Amniotic epithelial cell (primary cell): Measurements from ENCODE around the gene RAMP2.
"Not testable (repeated sequence)": the region's sequence is repeated elsewhere in the genome, so short reads cannot be mapped to it uniquely, and the experiment has no call there.

Experiments
- DNase-seq: peaks from one replicate; pipeline ENCODE4 v3.0.0-alpha.2; 2010; ENCODE audit warnings: low read depth

Gene RAMP2

DNA sequence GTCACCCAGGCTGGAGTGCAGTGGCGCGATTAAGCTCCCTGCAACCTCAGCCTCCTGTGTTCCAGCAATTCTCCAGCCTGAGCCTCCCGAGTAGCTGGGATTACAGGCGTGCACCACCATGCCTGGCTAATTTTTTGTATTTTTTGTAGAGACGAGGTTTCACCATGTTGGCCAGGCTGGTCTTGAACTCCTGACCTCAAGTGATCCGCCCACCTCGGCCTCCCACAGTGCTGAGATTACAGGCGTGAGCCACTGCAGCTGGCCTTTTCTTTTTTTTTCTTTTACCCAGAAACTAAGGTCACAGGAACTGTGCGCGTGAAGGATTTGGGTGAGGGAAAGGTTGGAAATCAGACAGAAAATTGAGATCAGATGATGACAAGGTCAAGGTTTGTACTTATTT lies 8.9 kb downstream of the RAMP2 start:
- DNase-seq, result not testable (repeated sequence)

DNA sequence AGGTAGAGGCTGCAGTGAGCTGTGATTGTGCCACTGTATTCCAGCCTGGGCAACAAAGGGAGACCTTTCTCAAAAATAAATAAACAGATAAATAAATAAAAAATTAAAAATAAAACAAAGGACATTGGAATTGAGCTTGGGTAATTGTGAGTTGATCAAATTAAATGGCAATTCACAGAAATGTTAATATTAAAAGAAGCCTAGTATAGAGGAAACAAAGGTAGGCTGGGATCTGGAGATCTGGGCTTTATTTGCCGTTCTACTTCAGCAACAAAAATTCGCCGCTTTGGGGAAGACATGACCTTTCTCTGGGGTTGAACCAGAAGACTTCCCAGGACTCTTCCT lies 11.9 kb downstream of the RAMP2 start:
- DNase-seq, result no peak

GRCh38 chr17:42773290-42774035 lies 12.4 kb downstream of the RAMP2 start, which contains the start of gene VPS25:
TSS of gene VPS25 (plus strand) at chr17:42773449. CDS start at chr17:42773476, 27 bp downstream.
- peak; percentile 84 for DNase-seq

DNA sequence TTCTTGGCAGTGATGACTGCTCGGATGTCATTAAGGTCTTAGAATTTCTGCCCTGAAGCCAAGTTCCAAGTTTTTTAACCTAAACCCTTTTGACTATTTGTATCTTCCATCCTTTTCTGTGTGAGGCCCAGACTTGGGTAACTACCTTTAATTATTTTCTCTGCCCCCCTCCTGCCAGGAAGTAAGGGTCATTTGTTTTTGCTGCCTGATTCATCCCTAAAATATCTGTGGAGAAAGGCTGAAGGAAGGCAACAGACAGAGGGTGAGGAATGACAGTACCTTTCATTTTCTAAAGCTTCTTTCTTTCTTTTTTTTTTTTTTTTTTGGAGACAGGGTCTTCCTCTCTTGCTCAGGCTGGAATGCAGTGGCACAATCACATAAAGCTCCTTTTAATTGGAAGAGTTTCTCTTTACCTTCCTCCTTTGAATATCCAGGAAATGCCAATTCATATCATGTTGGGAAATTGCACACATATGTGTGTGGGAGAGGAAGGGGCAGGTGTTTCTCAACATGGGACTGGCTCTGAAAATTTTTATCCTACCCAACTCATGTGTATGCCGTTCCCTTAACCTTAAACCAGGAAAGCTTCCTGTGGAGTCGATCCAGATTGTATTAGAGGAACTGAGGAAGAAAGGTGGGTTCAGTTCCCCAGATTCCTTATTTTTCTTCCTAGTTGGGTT lies 13.2 kb downstream of the RAMP2 start:
- DNase-seq, result peak; percentile 52

- DNase-seq, result peak; percentile 33
Measured at GRCh38 chr17:42775534-42776098, 14.6 kb downstream of the RAMP2 start.

- no peak for DNase-seq
Measured at GRCh38 chr17:42778570-42778969, 17.5 kb downstream of the RAMP2 start.

- no peak for DNase-seq
Measured at GRCh38 chr17:42779304-42779935, 18.4 kb downstream of the RAMP2 start.

GRCh38 chr17:42779936-42780850 lies 19.2 kb downstream of the RAMP2 start, which contains the start of gene WNK4:
TSS of gene WNK4 (plus strand) at chr17:42780610. CDS start at chr17:42780699, 89 bp downstream.
- DNase-seq, result peak; percentile 29

GRCh38 chr17:42780851-42781638 lies 20.0 kb downstream of the RAMP2 start:
- no peak for DNase-seq

DNA sequence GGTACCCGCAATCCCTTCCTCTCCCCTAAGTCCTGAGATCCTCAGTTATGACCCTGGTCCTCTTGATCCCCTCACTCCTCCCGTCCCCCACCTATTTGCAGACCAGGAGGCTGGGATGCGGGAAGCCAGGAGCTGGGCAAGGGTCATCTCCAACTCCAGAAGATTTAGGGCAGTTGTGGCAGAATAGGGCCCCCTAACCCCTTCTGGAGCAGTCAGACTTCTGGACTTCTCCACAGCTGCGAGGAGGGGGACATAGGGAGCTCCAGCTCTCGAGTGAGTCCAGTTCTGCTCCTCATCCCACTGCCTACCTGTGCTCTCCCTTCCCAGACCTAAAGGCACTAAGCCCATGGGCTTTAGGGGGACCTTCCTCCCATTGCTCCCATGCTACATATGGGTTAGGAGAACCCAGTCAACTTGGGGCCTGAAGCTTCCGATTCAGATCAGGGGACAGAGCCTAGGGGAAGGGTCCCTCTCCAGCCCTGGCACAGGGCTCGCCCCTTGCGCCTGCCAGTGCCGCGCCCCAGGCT lies 20.7 kb downstream of the RAMP2 start:
- no peak for DNase-seq

- no peak for DNase-seq
Measured at GRCh38 chr17:42782166-42783061, 21.4 kb downstream of the RAMP2 start.

DNA sequence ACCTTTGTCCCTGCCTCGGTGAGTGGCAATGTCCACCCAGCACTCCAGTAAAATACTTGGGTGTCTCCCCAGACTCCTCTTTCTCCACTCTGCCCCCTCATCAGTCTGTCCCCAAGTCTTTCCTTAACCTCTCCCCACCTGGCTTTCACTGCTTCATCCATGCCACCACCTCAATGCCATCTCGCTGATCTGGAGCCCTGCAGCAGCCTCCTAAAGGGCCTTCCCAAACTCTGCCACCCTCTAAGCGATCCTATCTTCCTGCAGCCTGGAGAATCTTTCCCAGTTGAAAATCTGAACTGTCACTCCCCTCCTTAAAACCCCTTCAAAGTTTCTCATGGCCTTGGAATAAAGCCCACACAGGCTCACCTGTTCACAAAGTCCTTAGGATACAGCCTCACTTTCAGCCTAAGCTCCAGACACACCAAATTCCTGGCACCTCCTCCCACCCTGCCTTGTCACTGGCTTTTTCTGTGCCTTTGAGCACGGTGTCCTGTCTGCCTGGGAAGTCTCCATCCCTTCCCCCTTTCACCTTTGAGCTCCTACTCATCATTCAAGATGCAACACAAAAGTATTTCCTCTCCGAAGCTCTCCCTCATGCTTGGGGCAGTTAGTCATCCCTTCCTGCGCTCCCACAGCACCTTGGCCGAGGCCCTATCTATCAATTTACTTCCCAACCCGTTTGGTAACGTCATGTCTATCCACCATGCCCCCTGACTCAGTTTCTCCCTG lies 22.2 kb downstream of the RAMP2 start:
- peak; percentile 84 for DNase-seq

DNA sequence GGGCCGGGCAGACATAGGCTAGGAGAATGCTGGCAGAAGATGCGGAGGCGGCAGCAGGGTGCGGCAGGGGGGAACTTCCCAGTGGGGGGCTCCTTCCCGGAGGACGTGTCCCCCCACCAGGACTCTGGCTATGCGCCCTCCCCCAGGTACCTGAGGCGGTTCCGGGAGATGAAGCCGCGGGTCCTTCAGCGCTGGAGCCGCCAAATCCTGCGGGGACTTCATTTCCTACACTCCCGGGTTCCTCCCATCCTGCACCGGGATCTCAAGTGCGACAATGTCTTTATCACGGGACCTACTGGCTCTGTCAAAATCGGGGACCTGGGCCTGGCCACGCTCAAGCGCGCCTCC lies 22.7 kb downstream of the RAMP2 start:
- no peak for DNase-seq

GRCh38 chr17:42784409-42784808 lies 23.4 kb downstream of the RAMP2 start:
- DNase-seq, result no peak

DNA sequence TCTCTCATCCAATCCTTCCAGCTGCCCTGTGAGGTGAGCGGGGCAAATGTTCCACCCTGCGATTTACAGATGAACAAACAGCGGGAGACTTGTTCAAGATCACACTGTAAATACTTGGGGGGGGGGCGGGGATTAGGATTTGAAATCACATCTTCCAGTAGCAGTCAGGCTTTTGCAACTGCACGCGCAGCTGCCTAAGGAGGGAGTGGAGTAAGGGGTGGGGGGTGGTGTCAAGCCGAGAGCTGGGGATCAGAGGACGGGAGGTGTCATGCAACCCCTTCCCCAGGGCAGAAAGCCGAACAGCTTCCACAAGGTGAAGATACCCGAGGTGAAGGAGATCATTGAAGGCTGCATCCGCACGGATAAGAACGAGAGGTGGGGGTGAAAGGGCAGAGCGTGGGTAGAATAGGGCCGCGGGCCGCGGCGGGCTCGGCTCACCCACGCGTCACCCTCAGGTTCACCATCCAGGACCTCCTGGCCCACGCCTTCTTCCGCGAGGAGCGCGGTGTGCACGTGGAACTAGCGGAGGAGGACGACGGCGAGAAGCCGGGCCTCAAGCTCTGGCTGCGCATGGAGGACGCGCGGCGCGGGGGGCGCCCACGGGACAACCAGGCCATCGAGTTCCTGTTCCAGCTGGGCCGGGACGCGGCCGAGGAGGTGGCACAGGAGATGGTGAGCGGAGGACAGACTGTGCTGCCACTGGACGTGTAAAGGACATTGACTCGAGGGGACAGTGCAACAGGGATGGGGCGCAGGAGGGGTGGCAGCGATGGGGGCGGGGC lies 24.0 kb downstream of the RAMP2 start:
- no peak for DNase-seq

DNA sequence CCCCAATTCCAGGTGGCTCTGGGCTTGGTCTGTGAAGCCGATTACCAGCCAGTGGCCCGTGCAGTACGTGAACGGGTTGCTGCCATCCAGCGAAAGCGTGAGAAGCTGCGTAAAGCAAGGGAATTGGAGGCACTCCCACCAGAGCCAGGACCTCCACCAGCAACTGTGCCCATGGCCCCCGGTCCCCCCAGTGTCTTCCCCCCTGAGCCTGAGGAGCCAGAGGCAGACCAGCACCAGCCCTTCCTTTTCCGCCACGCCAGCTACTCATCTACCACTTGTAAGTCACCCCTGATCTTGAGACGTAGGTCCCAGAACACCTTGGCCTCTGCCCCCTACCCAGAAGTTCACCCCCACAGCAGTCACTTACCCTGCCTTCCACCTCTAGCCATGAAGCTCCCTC lies 26.2 kb downstream of the RAMP2 start:
- no peak for DNase-seq

DNA sequence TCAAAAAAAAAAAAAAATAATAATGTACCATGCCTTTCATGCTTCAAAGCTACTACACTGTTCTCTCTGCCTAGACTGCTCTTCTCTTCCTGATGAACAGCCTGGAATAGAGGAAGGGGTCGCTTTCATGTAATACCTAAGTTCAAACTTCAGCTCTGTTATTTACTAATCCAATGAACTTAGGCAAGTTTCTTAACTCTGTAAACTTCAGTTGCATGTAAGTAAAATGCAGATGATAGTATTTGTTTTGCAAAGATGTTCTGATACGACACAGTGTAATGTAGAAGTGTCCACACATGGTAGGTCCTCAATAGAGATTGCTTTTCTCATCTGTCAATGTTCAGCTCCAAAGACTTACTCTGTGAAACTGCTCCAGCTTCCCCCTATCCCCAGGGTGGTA lies 30.9 kb downstream of the RAMP2 start:
- no peak for DNase-seq

DNA sequence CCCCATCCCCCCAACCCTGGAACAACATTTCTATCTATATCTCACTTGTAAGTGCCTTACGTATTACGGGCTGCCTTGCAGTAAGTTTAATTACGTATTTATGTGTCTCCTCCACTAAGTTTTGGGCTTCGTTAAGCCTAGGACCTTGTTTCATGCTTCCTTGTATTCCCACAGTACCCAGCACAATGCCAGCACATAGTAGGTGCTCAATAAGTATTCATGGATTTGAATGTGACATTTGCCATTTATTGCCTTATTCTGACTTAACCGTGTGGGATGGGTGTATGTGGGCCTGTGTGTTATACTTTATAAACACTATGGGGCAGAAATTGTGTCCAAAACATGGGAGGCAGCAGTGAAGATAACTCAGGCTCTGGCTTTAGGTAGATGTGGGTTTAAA lies 31.5 kb downstream of the RAMP2 start:
- no peak for DNase-seq
